Uterus (tissue), 4 donors: Measurements from ENCODE around the gene CDKAL1. TPM values are rescaled to one million over a fixed set of nuclear protein-coding genes. Genes with fewer than 3 reads are reported as not detected.

ENCODE experiments used
- DNase-seq, 2 donors: peaks; one replicate each; pipeline ENCODE4 v3.0.0-alpha.2; 2019 to 2020
- H3K27ac ChIP-seq, 2 donors: fragments of 200-600 bp; sonication (generic); 1 replicate in 1 of 2; 2 replicates in 1 of 2; pipeline ENCODE4 v1.5.1; 2016 to 2018
- H3K27me3 ChIP-seq, 2 donors: fragments of 200-600 bp; sonication (generic); one replicate each; pipeline ENCODE4 v1.5.1; 2018 to 2019; ENCODE audit warnings: control low read depth in 1 of 2
- H3K36me3 ChIP-seq, 2 donors: fragments of 200-600 bp; sonication (generic); one replicate each; pipeline ENCODE4 v1.5.1; 2019; ENCODE audit warnings: control low read depth in 1 of 2
- H3K4me1 ChIP-seq, 2 donors: fragments of 200-600 bp; sonication (generic); one replicate each; pipeline ENCODE4 v1.5.1; 2018 to 2019; ENCODE audit warnings: control low read depth in 1 of 2
- H3K4me3 ChIP-seq, 2 donors: fragments of 200-600 bp; sonication (generic); 1 replicate in 1 of 2; 2 replicates in 1 of 2; pipeline ENCODE4 v1.5.1; 2018 to 2019; ENCODE audit warnings: mild to moderate bottlenecking in 1 of 2
- H3K9me3 ChIP-seq, 2 donors: fragments of 200-600 bp; sonication (generic); one replicate each; pipeline ENCODE4 v1.5.1; 2019; ENCODE audit warnings: control low read depth in 1 of 2
- POLR2A ChIP-seq, 2 donors: fragments of 450-650 bp; IDR thresholded peaks; one replicate each; pipeline ENCODE4 v1.6.1; 2016; ENCODE audit warnings: antibody characterized with exemption in 2 of 2, mild to moderate bottlenecking in 1 of 2, moderate library complexity in 1 of 2
- intact Hi-C: fragments of 100-400 bp; cut with DNase I; formaldehyde crosslinking; loops from one replicate; pipeline ENCODE4 v1.15.1; 2023; ENCODE audit warnings: low total_unique reads
- total RNA-seq, 4 donors: library from RNA; depleted of rRNA in 3 of 4; stranded (reverse); fragments of >200 nt in 3 of 4; gene quantifications; one replicate each; pipeline versions ENCODE4 v1.1.0 to v1.2.4, GENCODE V29; 2014 to 2023
- TF ChIP-seq, protein P1 (sequence below), 4 experiments: fragments of 200-600 bp in 2 of 4; fragments of 450-650 bp in 2 of 4; sonication (generic) in 2 of 4; IDR thresholded peaks; one replicate each; pipeline ENCODE4 v1.5.1; 2016 to 2019; ENCODE audit warnings: antibody characterized with exemption in 4 of 4, mild to moderate bottlenecking in 2 of 4, moderate library complexity in 1 of 4
- donor health status: DM: yes; HTN: yes; CAD: no.

Gene CDKAL1
- total RNA-seq, 4 donors from 2014 or later = 5.0 to 51.7 (median 18.9) TPM

DNA sequence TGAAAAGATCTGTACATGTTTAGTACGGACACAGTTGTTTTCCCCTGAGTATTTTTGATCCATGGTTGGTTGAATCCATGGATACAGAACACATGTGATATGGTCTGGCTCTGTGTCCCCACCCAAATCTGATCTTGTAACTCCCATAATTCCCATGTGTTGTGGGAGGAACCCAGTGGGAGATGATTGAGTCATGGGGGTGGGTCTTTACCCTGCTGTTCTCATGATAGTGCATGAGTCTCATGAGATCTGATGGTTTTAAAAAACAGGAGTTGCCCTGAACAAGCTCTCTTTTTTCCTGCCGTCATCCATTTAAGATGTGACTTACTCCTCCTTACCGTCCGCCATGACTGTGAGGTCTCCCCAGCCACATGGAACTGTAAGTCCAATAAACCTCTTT lies 139.2 kb downstream of the CDKAL1 start:
- no peaks in the 10 kb centered on the region for H3K27me3 ChIP-seq

DNA sequence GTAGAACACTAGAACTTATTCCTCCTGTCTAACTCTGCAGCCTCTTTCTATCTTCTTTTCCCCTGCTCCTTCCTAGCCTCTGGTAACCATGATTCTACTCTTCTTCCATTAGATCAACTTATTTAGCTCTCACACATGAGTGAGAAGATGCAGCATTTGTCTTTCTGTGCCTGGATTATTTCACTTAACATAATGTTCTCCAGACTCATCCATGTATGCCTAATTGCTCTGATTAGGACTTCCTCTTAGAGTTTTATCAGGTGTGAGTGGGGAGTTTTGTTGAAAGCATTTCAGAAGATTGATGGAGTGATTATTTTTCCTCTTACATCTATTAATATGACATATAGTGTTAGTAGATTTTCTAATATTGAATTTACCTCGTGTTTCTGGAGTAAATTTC lies 140.4 kb downstream of the CDKAL1 start:
- Histone ChIP-seq H3K36me3 (no peaks in the 10 kb centered on the region), H3K27ac (no peak overlapping the region), H3K4me1 (no peaks in the 10 kb centered on the region), H3K27me3 (no peaks in the 10 kb centered on the region), H3K9me3 (no peaks in the 10 kb centered on the region), H3K4me3 (no peak overlapping the region)
- TF ChIP-seq, protein P1, sequence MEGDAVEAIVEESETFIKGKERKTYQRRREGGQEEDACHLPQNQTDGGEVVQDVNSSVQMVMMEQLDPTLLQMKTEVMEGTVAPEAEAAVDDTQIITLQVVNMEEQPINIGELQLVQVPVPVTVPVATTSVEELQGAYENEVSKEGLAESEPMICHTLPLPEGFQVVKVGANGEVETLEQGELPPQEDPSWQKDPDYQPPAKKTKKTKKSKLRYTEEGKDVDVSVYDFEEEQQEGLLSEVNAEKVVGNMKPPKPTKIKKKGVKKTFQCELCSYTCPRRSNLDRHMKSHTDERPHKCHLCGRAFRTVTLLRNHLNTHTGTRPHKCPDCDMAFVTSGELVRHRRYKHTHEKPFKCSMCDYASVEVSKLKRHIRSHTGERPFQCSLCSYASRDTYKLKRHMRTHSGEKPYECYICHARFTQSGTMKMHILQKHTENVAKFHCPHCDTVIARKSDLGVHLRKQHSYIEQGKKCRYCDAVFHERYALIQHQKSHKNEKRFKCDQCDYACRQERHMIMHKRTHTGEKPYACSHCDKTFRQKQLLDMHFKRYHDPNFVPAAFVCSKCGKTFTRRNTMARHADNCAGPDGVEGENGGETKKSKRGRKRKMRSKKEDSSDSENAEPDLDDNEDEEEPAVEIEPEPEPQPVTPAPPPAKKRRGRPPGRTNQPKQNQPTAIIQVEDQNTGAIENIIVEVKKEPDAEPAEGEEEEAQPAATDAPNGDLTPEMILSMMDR (IDR thresholded peaks at IDR 0.05) = no peak
- no peak for TF ChIP-seq POLR2A (IDR thresholded peaks at IDR 0.05)
- intact Hi-C loops = no loop called here
- no peak for DNase-seq

More for the DNA sequence above, 139.2 kb downstream of the CDKAL1 start:
- H3K4me3 ChIP-seq = no peak overlapping the region
- H3K4me1 ChIP-seq = no peaks in the 10 kb centered on the region
- intact Hi-C loops = no loop called here
- no peak overlapping the region for H3K27ac ChIP-seq
- H3K9me3 ChIP-seq = no peaks in the 10 kb centered on the region
- TF ChIP-seq POLR2A (IDR thresholded peaks at IDR 0.05) = no peak
- TF ChIP-seq, protein P1 (IDR thresholded peaks at IDR 0.05) = no peak
- H3K36me3 ChIP-seq = no peaks in the 10 kb centered on the region
- DNase-seq = no peak

DNA sequence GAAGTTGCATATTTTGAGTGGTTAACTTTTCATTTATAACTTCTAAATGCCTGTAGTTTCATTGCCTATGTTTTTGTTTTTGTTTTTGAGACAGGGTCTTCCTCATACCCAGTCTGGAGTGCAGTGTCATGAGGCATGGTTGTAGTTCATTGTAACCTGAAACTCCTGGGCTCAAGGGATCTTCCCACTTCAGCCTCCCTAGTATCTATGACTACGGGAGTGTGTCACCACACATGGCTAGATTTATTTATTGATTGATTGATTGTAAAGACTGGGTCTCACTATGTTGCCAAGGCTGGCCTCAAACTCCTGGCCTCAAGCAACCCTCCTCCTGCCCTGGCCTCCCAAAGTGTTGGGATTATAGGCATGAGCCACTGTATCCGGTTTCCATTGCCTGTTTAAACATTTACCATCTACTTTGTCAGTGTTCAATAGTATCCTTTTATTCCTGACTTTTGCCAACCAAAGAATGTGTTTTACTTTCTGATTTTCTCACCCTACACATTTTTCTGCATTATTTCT lies 144.6 kb downstream of the CDKAL1 start:
- Histone ChIP-seq H3K4me1 (no peaks in the 10 kb centered on the region), H3K36me3 (no peaks in the 10 kb centered on the region), H3K27me3 (no peaks in the 10 kb centered on the region), H3K4me3 (no peak overlapping the region), H3K9me3 (no peaks in the 10 kb centered on the region), H3K27ac (no peak overlapping the region)
- no peak for DNase-seq
- TF ChIP-seq, protein P1 (IDR thresholded peaks at IDR 0.05) = no peak
- TF ChIP-seq POLR2A (IDR thresholded peaks at IDR 0.05) = no peak
- intact Hi-C loops = no loop called here

DNA sequence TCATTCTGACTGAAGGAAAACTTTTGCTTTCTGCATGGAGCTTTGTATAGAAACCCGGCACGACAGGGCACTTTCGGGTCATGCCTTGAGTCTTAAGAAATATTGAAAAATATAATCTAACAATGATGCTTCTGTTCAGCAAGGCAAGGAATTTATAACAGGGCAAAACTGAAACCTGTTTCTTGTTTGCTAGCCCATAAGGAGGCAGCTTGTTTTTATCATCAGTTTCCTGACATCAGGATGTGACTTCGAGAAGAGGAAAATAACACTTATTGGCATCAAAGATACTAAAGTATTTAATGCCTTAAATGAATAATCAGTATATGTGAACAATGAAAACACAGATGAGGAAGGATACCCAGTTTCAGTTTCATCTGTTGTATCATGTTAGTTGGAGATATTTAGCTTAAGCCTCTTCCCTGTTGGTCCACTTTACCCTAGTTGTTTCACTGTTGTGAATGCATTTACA lies 146.5 kb downstream of the CDKAL1 start:
- no peak for DNase-seq
- Histone ChIP-seq H3K36me3 (no peaks in the 10 kb centered on the region), H3K9me3 (no peaks in the 10 kb centered on the region), H3K4me3 (no peak overlapping the region), H3K4me1 (no peaks in the 10 kb centered on the region), H3K27ac (no peak overlapping the region), H3K27me3 (no peaks in the 10 kb centered on the region)
- TF ChIP-seq POLR2A (IDR thresholded peaks at IDR 0.05) = no peak
- TF ChIP-seq, protein P1 (IDR thresholded peaks at IDR 0.05) = no peak
- intact Hi-C loops = no loop called here

DNA sequence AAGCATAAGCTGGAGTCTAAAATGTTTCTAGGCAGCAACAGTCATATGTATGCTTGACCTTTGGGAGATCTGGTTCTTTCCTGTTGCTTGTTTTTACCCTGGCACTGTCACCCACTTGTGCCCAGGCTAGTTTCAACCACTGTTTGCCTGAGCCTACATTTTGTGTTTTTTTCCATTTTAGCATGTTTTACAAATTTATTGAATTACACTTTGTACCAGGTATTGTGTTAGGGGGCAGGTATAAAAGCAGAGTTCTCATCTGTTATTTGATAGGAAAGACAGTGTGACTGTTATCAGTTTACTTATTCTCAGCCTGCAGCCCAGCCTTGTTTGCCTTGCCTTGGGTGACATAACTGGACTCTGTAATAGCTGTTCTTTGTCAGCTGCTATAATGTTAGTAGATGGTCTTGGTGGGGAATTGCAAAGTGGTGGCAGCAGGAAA lies 147.0 kb downstream of the CDKAL1 start:
- no peak for DNase-seq
- no peaks in the 10 kb centered on the region for H3K36me3 ChIP-seq
- no peaks in the 10 kb centered on the region for H3K9me3 ChIP-seq
- H3K27ac ChIP-seq = no peak overlapping the region
- TF ChIP-seq, protein P1 (IDR thresholded peaks at IDR 0.05) = no peak
- TF ChIP-seq POLR2A (IDR thresholded peaks at IDR 0.05) = no peak
- H3K27me3 ChIP-seq = no peaks in the 10 kb centered on the region
- intact Hi-C loops = no loop called here
- no peaks in the 10 kb centered on the region for H3K4me1 ChIP-seq
- H3K4me3 ChIP-seq = no peak overlapping the region
